Breast epithelium (tissue), 4 donors: ENCODE data around the gene AQP6. TPM values are rescaled to one million over a fixed set of nuclear protein-coding genes. Genes with fewer than 3 reads are reported as not detected.

Experiments
- DNase-seq, 2 donors: peaks; one replicate each; pipeline ENCODE4 v3.0.0-alpha.2; 2019; ENCODE audit warnings: low spot score in 2 of 2
- H3K27ac ChIP-seq, 2 donors: fragments of 200-600 bp; sonication (generic) in 1 of 2; one replicate each; pipeline ENCODE4 v1.5.1; 2016 to 2019; ENCODE audit warnings: mild to moderate bottlenecking in 1 of 2
- H3K27me3 ChIP-seq, 2 donors: fragments of 200-600 bp; sonication (generic) in 1 of 2; one replicate each; pipeline versions ENCODE4 v1.5.1 to v1.6.0; 2017 to 2019; ENCODE audit warnings: control low read depth in 1 of 2, mild to moderate bottlenecking in 1 of 2
- H3K36me3 ChIP-seq: fragments of 200-600 bp; one replicate; pipeline ENCODE4 v1.5.1; 2019
- H3K4me1 ChIP-seq, 2 donors: fragments of 200-600 bp; sonication (generic); one replicate each; pipeline ENCODE4 v1.5.1; 2016 to 2019; ENCODE audit warnings: control low read depth in 1 of 2
- H3K4me3 ChIP-seq, 3 donors: fragments of 200-600 bp; sonication (generic); 1 replicate in 2 of 3; 2 replicates in 1 of 3; pipeline ENCODE4 v1.5.1; 2016 to 2019; ENCODE audit warnings: mild to moderate bottlenecking in 3 of 3, moderate library complexity in 2 of 3
- H3K9me3 ChIP-seq, 2 donors: fragments of 200-600 bp; sonication (generic) in 1 of 2; one replicate each; pipeline ENCODE4 v1.5.1; 2016 to 2019; ENCODE audit warnings: control low read depth in 1 of 2
- POLR2A ChIP-seq: fragments of 450-650 bp; IDR thresholded peaks from one replicate; pipeline ENCODE4 v1.6.1; 2016; ENCODE audit warnings: antibody characterized with exemption, mild to moderate bottlenecking, moderate library complexity
- POLR2AphosphoS5 ChIP-seq, 3 donors: sonication (generic); formaldehyde crosslinking; IDR thresholded peaks; one replicate each; pipeline ENCODE4 v1.6.1; 2017; ENCODE audit warnings: antibody characterized with exemption in 3 of 3
- intact Hi-C: fragments of 100-400 bp; cut with DNase I; formaldehyde crosslinking; loops from one replicate; pipeline ENCODE4 v1.15.1; 2023; ENCODE audit warnings: low total_unique reads
- total RNA-seq, 3 donors: library from RNA; depleted of rRNA; stranded (reverse); fragments of >200 nt; gene quantifications; one replicate each; pipeline ENCODE4 v1.1.0, GENCODE V29; 2016
- TF ChIP-seq, protein P1 (sequence below), 3 donors: fragments of 450-650 bp; IDR thresholded peaks; one replicate each; pipeline ENCODE4 v1.5.1; 2016 to 2017; ENCODE audit warnings: antibody characterized with exemption in 3 of 3, mild to moderate bottlenecking in 3 of 3, moderate library complexity in 3 of 3

AQP6 gene, protein sequence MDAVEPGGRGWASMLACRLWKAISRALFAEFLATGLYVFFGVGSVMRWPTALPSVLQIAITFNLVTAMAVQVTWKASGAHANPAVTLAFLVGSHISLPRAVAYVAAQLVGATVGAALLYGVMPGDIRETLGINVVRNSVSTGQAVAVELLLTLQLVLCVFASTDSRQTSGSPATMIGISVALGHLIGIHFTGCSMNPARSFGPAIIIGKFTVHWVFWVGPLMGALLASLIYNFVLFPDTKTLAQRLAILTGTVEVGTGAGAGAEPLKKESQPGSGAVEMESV
- total RNA-seq: under 1 TPM in 1 of 3 donors, not detected in 2; 0.16 TPM

DNA sequence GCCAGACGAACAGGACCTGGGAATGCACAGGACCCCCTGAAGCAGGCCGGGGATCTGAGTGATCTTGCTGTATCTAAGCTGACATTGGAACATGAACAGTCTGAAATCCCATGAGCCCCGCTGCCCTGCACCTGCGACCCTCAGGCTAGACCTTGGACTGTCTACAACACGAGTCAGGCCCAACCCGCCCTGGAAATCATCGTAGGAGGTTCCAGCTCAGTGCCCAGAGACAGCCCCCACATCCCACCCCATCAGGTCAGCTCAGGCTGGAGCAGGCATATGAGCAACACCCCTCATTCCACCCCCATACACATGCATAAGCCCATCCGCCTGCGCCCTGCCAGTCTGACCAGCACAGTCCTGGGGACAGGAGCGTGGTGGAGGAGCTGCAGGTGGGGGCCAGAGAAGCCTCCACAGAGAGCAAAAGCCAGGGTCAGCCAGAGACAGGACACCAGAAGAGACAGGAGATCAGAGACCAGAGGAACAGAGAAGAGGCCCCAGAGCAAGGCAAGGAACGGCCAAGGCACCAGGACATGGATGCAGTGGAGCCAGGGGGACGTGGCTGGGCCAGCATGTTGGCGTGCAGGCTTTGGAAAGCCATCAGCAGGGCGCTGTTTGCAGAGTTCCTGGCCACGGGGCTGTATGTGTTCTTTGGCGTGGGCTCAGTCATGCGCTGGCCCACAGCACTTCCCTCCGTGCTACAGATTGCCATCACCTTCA lies at the start of gene AQP6:
TSS of gene AQP6 (plus strand) at position 307 of the 720 bp plus-strand sequence. CDS start at position 534, 227 bp downstream.
- Histone ChIP-seq H3K36me3 (no peaks in the 10 kb centered on the region), H3K4me1 (peaks cover 0 to under 1% of the 10 kb centered on the region in 2 donors), H3K27me3 (peaks cover 0 to 2% of the 10 kb centered on the region in 2 donors), H3K4me3 (no peak within 1 kb of the TSS), H3K27ac (no peak within 1 kb of the TSS), H3K9me3 (no peaks in the 10 kb centered on the region)
- TF ChIP-seq POLR2AphosphoS5 (IDR thresholded peaks at IDR 0.05) (no peak), POLR2A (no peak)
- TF ChIP-seq, protein P1, sequence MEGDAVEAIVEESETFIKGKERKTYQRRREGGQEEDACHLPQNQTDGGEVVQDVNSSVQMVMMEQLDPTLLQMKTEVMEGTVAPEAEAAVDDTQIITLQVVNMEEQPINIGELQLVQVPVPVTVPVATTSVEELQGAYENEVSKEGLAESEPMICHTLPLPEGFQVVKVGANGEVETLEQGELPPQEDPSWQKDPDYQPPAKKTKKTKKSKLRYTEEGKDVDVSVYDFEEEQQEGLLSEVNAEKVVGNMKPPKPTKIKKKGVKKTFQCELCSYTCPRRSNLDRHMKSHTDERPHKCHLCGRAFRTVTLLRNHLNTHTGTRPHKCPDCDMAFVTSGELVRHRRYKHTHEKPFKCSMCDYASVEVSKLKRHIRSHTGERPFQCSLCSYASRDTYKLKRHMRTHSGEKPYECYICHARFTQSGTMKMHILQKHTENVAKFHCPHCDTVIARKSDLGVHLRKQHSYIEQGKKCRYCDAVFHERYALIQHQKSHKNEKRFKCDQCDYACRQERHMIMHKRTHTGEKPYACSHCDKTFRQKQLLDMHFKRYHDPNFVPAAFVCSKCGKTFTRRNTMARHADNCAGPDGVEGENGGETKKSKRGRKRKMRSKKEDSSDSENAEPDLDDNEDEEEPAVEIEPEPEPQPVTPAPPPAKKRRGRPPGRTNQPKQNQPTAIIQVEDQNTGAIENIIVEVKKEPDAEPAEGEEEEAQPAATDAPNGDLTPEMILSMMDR (IDR thresholded peaks at IDR 0.05): no peak
- intact Hi-C loops: no loop called here
- DNase-seq: no peak

DNA sequence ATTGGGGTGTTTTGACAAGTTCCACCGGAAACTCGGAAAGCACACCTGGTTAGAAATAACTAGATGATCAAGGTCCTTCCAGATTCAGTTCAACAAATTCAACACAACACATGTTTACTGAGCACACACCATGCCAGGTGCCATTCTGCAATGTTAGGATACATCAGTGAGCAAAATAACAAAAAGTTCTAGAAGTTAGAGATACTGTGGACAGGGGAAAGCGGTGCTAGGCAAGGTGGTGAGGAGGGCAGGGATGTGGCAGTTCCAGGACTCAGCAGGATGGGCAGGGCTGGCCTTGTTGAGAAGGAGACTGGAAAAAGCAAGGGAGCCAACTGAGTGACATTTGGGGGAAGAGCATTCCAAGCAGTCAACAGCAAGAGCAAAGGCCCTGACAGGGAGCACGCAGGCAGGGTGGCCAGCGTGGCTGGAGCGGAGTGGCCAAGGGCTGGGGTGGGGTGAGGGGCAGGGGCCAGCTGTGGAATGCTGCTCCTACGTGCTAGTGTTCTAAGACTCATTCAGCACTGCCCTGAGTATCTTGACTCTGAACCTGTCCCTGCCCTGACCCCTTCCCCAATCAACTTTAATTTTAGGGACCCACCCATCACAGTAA lies 49.6 kb upstream of the AQP6 start:
- H3K4me3 ChIP-seq: no peak overlapping the region
- peak in 1 of 2 donors; percentile 30 for DNase-seq
- TF ChIP-seq, protein P1 (IDR thresholded peaks at IDR 0.05): no peak
- intact Hi-C loops: no loop called here
- H3K27ac ChIP-seq: peak overlapping the region in 1 of 2 donors; percentile 29
- no peaks in the 10 kb centered on the region for H3K27me3 ChIP-seq
- no peaks in the 10 kb centered on the region for H3K4me1 ChIP-seq
- H3K36me3 ChIP-seq: no peaks in the 10 kb centered on the region
- H3K9me3 ChIP-seq: no peaks in the 10 kb centered on the region

DNA sequence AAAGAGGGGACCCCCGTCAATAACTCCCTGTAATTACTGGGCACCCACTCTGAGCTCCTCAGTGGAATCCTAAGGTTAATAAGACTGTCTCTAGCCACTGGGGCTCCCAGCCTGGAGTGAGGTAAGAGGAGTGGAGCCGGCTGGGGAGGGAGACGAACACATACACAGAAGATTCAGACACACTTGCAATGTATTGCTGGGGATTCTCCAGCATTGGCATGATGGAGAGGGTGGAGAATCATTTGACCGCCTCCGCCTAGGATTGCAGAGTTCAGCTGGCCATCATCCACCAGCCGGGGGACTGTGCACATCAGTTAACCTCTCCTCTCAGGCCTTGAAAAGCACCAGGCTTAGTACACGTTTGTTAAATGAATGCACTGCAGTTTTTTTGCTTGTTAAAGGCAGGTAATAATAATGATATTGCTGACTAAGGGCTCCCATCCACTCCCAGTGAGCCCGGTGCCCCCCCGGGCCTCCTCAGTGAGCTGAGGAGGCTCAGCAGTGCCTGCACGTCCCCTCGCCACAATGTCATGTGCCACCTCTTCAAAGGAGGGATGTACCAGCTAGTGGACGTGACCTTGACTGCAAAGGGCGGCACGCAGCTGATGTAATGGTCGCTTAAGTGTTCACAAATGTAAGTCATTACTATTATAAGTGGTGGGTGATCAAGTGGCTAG lies 48.7 kb upstream of the AQP6 start:
- no peaks in the 10 kb centered on the region for H3K27me3 ChIP-seq
- H3K27ac ChIP-seq: no peak overlapping the region
- no peaks in the 10 kb centered on the region for H3K36me3 ChIP-seq
- H3K9me3 ChIP-seq: no peaks in the 10 kb centered on the region
- intact Hi-C loops: no loop called here
- peak in 1 of 2 donors; percentile 15 for DNase-seq
- no peaks in the 10 kb centered on the region for H3K4me1 ChIP-seq
- H3K4me3 ChIP-seq: no peak overlapping the region
- no peak for TF ChIP-seq POLR2A
- TF ChIP-seq, protein P1 (IDR thresholded peaks at IDR 0.05): no peak
- TF ChIP-seq POLR2AphosphoS5 (IDR thresholded peaks at IDR 0.05): no peak

DNA sequence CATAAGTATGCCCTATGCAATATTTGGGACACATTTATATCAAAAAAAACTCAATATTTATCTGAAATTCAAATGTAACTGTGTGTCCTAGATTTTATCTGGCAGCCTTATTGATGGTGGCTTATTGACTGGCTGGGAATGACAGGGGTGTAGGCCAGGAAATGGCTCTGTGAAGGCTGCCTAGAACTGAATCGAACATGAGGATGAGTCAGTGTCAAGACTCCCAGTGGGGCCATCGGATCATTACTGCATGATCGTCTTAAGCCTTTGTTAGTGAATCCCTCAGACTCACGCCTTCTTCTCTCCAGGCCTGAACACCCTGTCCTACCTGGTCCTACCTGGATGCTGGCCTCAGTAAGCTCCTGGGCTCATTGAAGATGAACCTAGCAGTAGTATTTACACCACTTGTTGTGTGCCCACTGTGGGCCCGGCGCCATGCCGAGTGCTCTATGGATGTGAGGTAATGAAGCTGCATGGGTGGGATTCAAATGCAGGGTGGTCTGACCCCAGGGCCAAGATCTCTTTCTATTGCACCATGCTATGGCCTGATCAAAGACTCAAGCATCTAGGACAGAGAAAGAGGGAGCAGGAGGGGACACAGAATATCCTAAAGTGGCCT lies 48.0 kb upstream of the AQP6 start:
- TF ChIP-seq POLR2AphosphoS5 (IDR thresholded peaks at IDR 0.05) (no peak), POLR2A (no peak)
- TF ChIP-seq, protein P1 (IDR thresholded peaks at IDR 0.05): no peak
- Histone ChIP-seq H3K9me3 (no peaks in the 10 kb centered on the region), H3K4me3 (no peak overlapping the region), H3K4me1 (no peaks in the 10 kb centered on the region), H3K36me3 (no peaks in the 10 kb centered on the region), H3K27me3 (no peaks in the 10 kb centered on the region), H3K27ac (no peak overlapping the region)
- DNase-seq: no peak
- intact Hi-C loops: no loop called here
